OCI-LY1 (cell line): Measurements from ENCODE around the gene PTBP2.
"Not testable (repeated sequence)": the region's sequence is repeated elsewhere in the genome, so short reads cannot be mapped to it uniquely, and the experiment has no call there.

Experiments used
- EZH2 ChIP-seq: fragments of 200-600 bp; sonication (generic), shearing (Covaris generic); IDR thresholded peaks from 2 replicates; pipeline ENCODE4 v1.8.0; 2017; ENCODE audit warnings: borderline replicate concordance, mixed run types, mild to moderate bottlenecking, antibody characterized with exemption, low read length, moderate library complexity, mixed read lengths
- TF ChIP-seq, protein P1 (sequence below): fragments of 200-600 bp; sonication (generic), shearing (Covaris generic); IDR thresholded peaks from 2 replicates; pipeline ENCODE4 v1.5.1; 2017; ENCODE audit warnings: mild to moderate bottlenecking, antibody characterized with exemption, low read length, moderate library complexity, mixed read lengths

DNA sequence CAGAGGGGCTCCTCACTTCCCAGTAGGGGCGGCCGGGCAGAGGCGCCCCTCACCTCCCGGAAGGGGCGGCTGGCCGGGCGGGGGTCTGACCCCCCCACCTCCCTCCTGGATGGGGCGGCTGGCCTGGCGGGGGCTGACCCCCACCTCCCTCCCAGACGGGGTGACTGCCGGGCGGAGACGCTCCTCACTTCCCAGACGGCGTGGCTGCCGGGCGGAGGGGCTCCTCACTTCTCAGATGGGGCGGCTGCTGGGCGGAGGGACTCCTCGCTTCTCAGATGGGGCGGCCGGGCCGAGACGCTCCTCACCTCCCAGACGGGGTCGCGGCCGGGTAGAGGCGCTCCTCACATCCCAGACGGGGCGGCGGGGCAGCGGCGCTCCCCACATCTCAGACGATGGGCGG lies 41.0 kb downstream of the PTBP2 start:
- TF ChIP-seq, protein P1, sequence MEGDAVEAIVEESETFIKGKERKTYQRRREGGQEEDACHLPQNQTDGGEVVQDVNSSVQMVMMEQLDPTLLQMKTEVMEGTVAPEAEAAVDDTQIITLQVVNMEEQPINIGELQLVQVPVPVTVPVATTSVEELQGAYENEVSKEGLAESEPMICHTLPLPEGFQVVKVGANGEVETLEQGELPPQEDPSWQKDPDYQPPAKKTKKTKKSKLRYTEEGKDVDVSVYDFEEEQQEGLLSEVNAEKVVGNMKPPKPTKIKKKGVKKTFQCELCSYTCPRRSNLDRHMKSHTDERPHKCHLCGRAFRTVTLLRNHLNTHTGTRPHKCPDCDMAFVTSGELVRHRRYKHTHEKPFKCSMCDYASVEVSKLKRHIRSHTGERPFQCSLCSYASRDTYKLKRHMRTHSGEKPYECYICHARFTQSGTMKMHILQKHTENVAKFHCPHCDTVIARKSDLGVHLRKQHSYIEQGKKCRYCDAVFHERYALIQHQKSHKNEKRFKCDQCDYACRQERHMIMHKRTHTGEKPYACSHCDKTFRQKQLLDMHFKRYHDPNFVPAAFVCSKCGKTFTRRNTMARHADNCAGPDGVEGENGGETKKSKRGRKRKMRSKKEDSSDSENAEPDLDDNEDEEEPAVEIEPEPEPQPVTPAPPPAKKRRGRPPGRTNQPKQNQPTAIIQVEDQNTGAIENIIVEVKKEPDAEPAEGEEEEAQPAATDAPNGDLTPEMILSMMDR = not testable (repeated sequence)
- TF ChIP-seq EZH2 = not testable (repeated sequence)
